NCI-H2196 (cell line): Measurements from ENCODE around the gene CDK6.

ENCODE experiments used
- DNase-seq: peaks from one replicate; lab custom pipeline; 2025; ENCODE audit not compliant: unreplicated experiment; lab: John Stamatoyannopoulos, UW

Gene CDK6

GRCh38 chr7:92714767-92715166, 121.6 kb downstream of the CDK6 start:
- DNase-seq = no peak

- DNase-seq = no peak
These were observed 122.1 kb downstream of the CDK6 start for GRCh38 chr7:92714280-92714679.

- DNase-seq = no peak
These were observed 126.5 kb downstream of the CDK6 start for GRCh38 chr7:92709912-92710311.

- DNase-seq = no peak
These were observed 127.2 kb downstream of the CDK6 start for GRCh38 chr7:92709150-92709549.

GRCh38 chr7:92708111-92709042, 128.0 kb downstream of the CDK6 start:
- no peak for DNase-seq

GRCh38 chr7:92707435-92707834, 128.9 kb downstream of the CDK6 start:
- DNase-seq = no peak

GRCh38 chr7:92706563-92706962, 129.8 kb downstream of the CDK6 start:
- DNase-seq = no peak

GRCh38 chr7:92705831-92706230, 130.5 kb downstream of the CDK6 start:
- no peak for DNase-seq

GRCh38 chr7:92704858-92705257, 131.5 kb downstream of the CDK6 start:
- DNase-seq = no peak

- DNase-seq = no peak
These were observed 133.8 kb downstream of the CDK6 start for GRCh38 chr7:92702535-92702934.

- no peak for DNase-seq
These were observed 136.3 kb downstream of the CDK6 start for GRCh38 chr7:92699966-92700514.

- no peak for DNase-seq
These were observed 136.8 kb downstream of the CDK6 start for GRCh38 chr7:92699560-92699959.

- no peak for DNase-seq
These were observed 138.0 kb downstream of the CDK6 start for GRCh38 chr7:92698237-92698841.

- no peak for DNase-seq
These were observed 139.0 kb downstream of the CDK6 start for GRCh38 chr7:92697414-92697813.

GRCh38 chr7:92697012-92697411, 139.4 kb downstream of the CDK6 start:
- DNase-seq = no peak

GRCh38 chr7:92696584-92696983, 139.8 kb downstream of the CDK6 start:
- DNase-seq = no peak

GRCh38 chr7:92695308-92696261, 140.8 kb downstream of the CDK6 start:
- no peak for DNase-seq

- no peak for DNase-seq
These were observed 142.2 kb downstream of the CDK6 start for GRCh38 chr7:92694211-92694610.

- no peak for DNase-seq
These were observed 142.9 kb downstream of the CDK6 start for GRCh38 chr7:92693519-92693918.

GRCh38 chr7:92691578-92691977, 144.8 kb downstream of the CDK6 start:
- DNase-seq = peak; percentile 52
